GM20000 (cell line): ENCODE measurements around the gene ARRDC1.

Experiments used
- DNase-seq: peaks from one replicate; pipeline ENCODE4 v3.0.0; 2012; ENCODE audit warnings: low spot score
- CTCF ChIP-seq: IDR thresholded peaks from 2 replicates; pipeline ENCODE4 v1.5.1; 2012; ENCODE audit warnings: mild to moderate bottlenecking, control low read depth; ENCODE audit errors: extremely low read depth, missing control alignments

Gene ARRDC1

GRCh38 chr9:137647096-137647714, 41.7 kb downstream of the ARRDC1 start:
- no peak for DNase-seq
- TF ChIP-seq CTCF, result no peak

- no peak for DNase-seq
- no peak for TF ChIP-seq CTCF
Observed at GRCh38 chr9:137648396-137648795, 42.9 kb downstream of the ARRDC1 start.

GRCh38 chr9:137649553-137649952, 44.1 kb downstream of the ARRDC1 start:
- no peak for DNase-seq
- no peak for TF ChIP-seq CTCF

- TF ChIP-seq CTCF, result no peak
- no peak for DNase-seq
Observed at GRCh38 chr9:137650259-137650658, 44.8 kb downstream of the ARRDC1 start.

- TF ChIP-seq CTCF, result no peak
- DNase-seq, result no peak
Observed at GRCh38 chr9:137650779-137651178, 45.3 kb downstream of the ARRDC1 start.

- no peak for TF ChIP-seq CTCF
- DNase-seq, result no peak
Observed at GRCh38 chr9:137656416-137656815, 50.9 kb downstream of the ARRDC1 start.

GRCh38 chr9:137657606-137658005, 52.1 kb downstream of the ARRDC1 start:
- TF ChIP-seq CTCF, result no peak
- no peak for DNase-seq
